Mucosa of rectum (tissue), 2 donors: Measurements from ENCODE around the gene CHRNA4.

Experiments used
- H3K27ac ChIP-seq, 2 donors: one replicate each; pipeline ENCODE4 v1.7.0; 2013; ENCODE audit warnings: inconsistent platforms in 2 of 2, low read depth in 2 of 2, low read length in 2 of 2
- H3K27me3 ChIP-seq, 2 donors: one replicate each; pipeline ENCODE4 v1.7.0; 2013; ENCODE audit warnings: low read length in 2 of 2; ENCODE audit not compliant: control insufficient read depth in 2 of 2, insufficient read depth in 2 of 2
- H3K36me3 ChIP-seq, 2 donors: one replicate each; pipeline ENCODE4 v1.7.0; 2013; ENCODE audit warnings: low read length in 2 of 2; ENCODE audit not compliant: control insufficient read depth in 2 of 2, insufficient read depth in 2 of 2
- H3K4me1 ChIP-seq, 2 donors: one replicate each; pipeline ENCODE4 v1.7.0; 2013; ENCODE audit warnings: low read length in 2 of 2, mild to moderate bottlenecking in 1 of 2; ENCODE audit not compliant: control insufficient read depth in 2 of 2, insufficient read depth in 2 of 2
- H3K4me3 ChIP-seq, 2 donors: one replicate each; pipeline ENCODE4 v1.7.0; 2013; ENCODE audit warnings: low read length in 2 of 2
- H3K9ac ChIP-seq, 2 donors: one replicate each; pipeline ENCODE4 v1.7.0; 2013; ENCODE audit warnings: low read length in 2 of 2, low read depth in 1 of 2, mild to moderate bottlenecking in 1 of 2
- H3K9me3 ChIP-seq, 2 donors: one replicate each; pipeline ENCODE4 v1.7.0; 2013; ENCODE audit warnings: low read length in 2 of 2; ENCODE audit not compliant: control insufficient read depth in 2 of 2
- donor health status: healthy.
- donor health status: Normal muscosa, but diverticular disease.

The CHRNA4 gene

GRCh38 chr20:63397155-63397843 is 36.1 kb upstream of the CHRNA4 start:
- H3K36me3 ChIP-seq: no peaks in the 10 kb centered on the region
- H3K27ac ChIP-seq: no peak overlapping the region
- no peaks in the 10 kb centered on the region for H3K27me3 ChIP-seq
- no peaks in the 10 kb centered on the region for H3K9me3 ChIP-seq
- no peak overlapping the region for H3K9ac ChIP-seq
- no peak overlapping the region for H3K4me3 ChIP-seq
- H3K4me1 ChIP-seq: no peaks in the 10 kb centered on the region

GRCh38 chr20:63396300-63396699 is 35.2 kb upstream of the CHRNA4 start:
- Histone ChIP-seq H3K9me3 (no peaks in the 10 kb centered on the region), H3K36me3 (no peaks in the 10 kb centered on the region), H3K4me1 (no peaks in the 10 kb centered on the region), H3K9ac (no peak overlapping the region), H3K27ac (no peak overlapping the region), H3K27me3 (no peaks in the 10 kb centered on the region), H3K4me3 (no peak overlapping the region)

- no peaks in the 10 kb centered on the region for H3K9me3 ChIP-seq
- no peak overlapping the region for H3K9ac ChIP-seq
- no peaks in the 10 kb centered on the region for H3K4me1 ChIP-seq
- H3K27ac ChIP-seq: no peak overlapping the region
- H3K4me3 ChIP-seq: no peak overlapping the region
- no peaks in the 10 kb centered on the region for H3K27me3 ChIP-seq
- H3K36me3 ChIP-seq: no peaks in the 10 kb centered on the region
Measured at GRCh38 chr20:63395723-63396122, 34.6 kb upstream of the CHRNA4 start.

- H3K9me3 ChIP-seq: no peaks in the 10 kb centered on the region
- no peak overlapping the region for H3K27ac ChIP-seq
- no peaks in the 10 kb centered on the region for H3K36me3 ChIP-seq
- no peak overlapping the region for H3K4me3 ChIP-seq
- no peaks in the 10 kb centered on the region for H3K27me3 ChIP-seq
- no peak overlapping the region for H3K9ac ChIP-seq
- no peaks in the 10 kb centered on the region for H3K4me1 ChIP-seq
Measured at GRCh38 chr20:63394920-63395455, 33.8 kb upstream of the CHRNA4 start.

- H3K9ac ChIP-seq: no peak overlapping the region
- H3K4me1 ChIP-seq: no peaks in the 10 kb centered on the region
- H3K27ac ChIP-seq: no peak overlapping the region
- no peaks in the 10 kb centered on the region for H3K9me3 ChIP-seq
- no peaks in the 10 kb centered on the region for H3K27me3 ChIP-seq
- no peak overlapping the region for H3K4me3 ChIP-seq
- H3K36me3 ChIP-seq: no peaks in the 10 kb centered on the region
Measured at GRCh38 chr20:63394069-63394919, 33.1 kb upstream of the CHRNA4 start.

GRCh38 chr20:63393566-63393965 is 32.4 kb upstream of the CHRNA4 start:
- no peak overlapping the region for H3K9ac ChIP-seq
- H3K27me3 ChIP-seq: no peaks in the 10 kb centered on the region
- no peaks in the 10 kb centered on the region for H3K36me3 ChIP-seq

GRCh38 chr20:63392465-63393365 is 31.6 kb upstream of the CHRNA4 start:
- Histone ChIP-seq H3K36me3 (no peaks in the 10 kb centered on the region), H3K27me3 (no peaks in the 10 kb centered on the region), H3K27ac (no peak overlapping the region), H3K9ac (no peak overlapping the region), H3K4me3 (no peak overlapping the region), H3K4me1 (no peaks in the 10 kb centered on the region), H3K9me3 (no peaks in the 10 kb centered on the region)

More at GRCh38 chr20:63393566-63393965, 32.4 kb upstream of the CHRNA4 start:
- H3K4me3 ChIP-seq: no peak overlapping the region
- no peaks in the 10 kb centered on the region for H3K9me3 ChIP-seq
- H3K4me1 ChIP-seq: no peaks in the 10 kb centered on the region
- no peak overlapping the region for H3K27ac ChIP-seq

GRCh38 chr20:63387917-63388316 is 26.8 kb upstream of the CHRNA4 start:
- Histone ChIP-seq H3K36me3 (no peaks in the 10 kb centered on the region), H3K27me3 (no peaks in the 10 kb centered on the region), H3K9me3 (no peaks in the 10 kb centered on the region), H3K27ac (no peak overlapping the region), H3K9ac (no peak overlapping the region), H3K4me3 (no peak overlapping the region), H3K4me1 (no peaks in the 10 kb centered on the region)

GRCh38 chr20:63387393-63387792 is 26.2 kb upstream of the CHRNA4 start:
- H3K9ac ChIP-seq: no peak overlapping the region

More at GRCh38 chr20:63387393-63387792, 26.2 kb upstream of the CHRNA4 start:
- Histone ChIP-seq H3K27me3 (no peaks in the 10 kb centered on the region), H3K9me3 (no peaks in the 10 kb centered on the region), H3K4me3 (no peak overlapping the region), H3K27ac (no peak overlapping the region), H3K36me3 (no peaks in the 10 kb centered on the region), H3K4me1 (no peaks in the 10 kb centered on the region)
